ENCODE data around the gene PPP1R8. TPM values are rescaled to one million over a fixed set of nuclear protein-coding genes. Genes with fewer than 3 reads are reported as not detected.
"Not testable (repeated sequence)": the region's sequence is repeated elsewhere in the genome, so short reads cannot be mapped to it uniquely, and the experiment has no call there.

The PPP1R8 gene
- total RNA-seq, 1 donor from 2014 or later = 42.9 TPM

GRCh38 chr1:27824411-27824810, 6.2 kb upstream of the PPP1R8 start:
- H3K9me3 Mint-ChIP-seq = no peaks in the 10 kb centered on the region
- H3K27ac Mint-ChIP-seq = no peak overlapping the region
- no peak for TF ChIP-seq CTCF (IDR thresholded peaks at IDR 0.05; ENCODE audit: unreplicated experiment)

GRCh38 chr1:27829339-27829960, 1.1 kb upstream of the PPP1R8 start:
- H3K27me3 Mint-ChIP-seq (ENCODE audit: low read depth); DNase-seq (ENCODE audit: low spot score in 2 of 2, unreplicated experiment in 2 of 2); H3K9me3 Mint-ChIP-seq; H3K36me3 Mint-ChIP-seq: not testable (repeated sequence)
- Mint-ChIP-seq H3K4me1 (peaks cover 15% of the 10 kb centered on the region), H3K27ac (peak overlapping the region; percentile 98), H3K4me3 (peak overlapping the region; percentile 97)

More at GRCh38 chr1:27824411-27824810, 6.2 kb upstream of the PPP1R8 start:
- peaks cover 13% of the 10 kb centered on the region for H3K36me3 Mint-ChIP-seq
- DNase-seq (ENCODE audit: low spot score in 2 of 2, unreplicated experiment in 2 of 2) = no peak
- no peaks in the 10 kb centered on the region for H3K27me3 Mint-ChIP-seq (ENCODE audit: low read depth)
- H3K4me3 Mint-ChIP-seq = no peak overlapping the region
- H3K4me1 Mint-ChIP-seq = no peaks in the 10 kb centered on the region

- peak overlapping the region; percentile 97 for H3K4me3 Mint-ChIP-seq
- peak overlapping the region; percentile 98 for H3K27ac Mint-ChIP-seq
- DNase-seq (ENCODE audit: low spot score in 2 of 2, unreplicated experiment in 2 of 2) = no peak
- peaks cover 15% of the 10 kb centered on the region for H3K4me1 Mint-ChIP-seq
- no peaks in the 10 kb centered on the region for H3K27me3 Mint-ChIP-seq (ENCODE audit: low read depth)
- no peaks in the 10 kb centered on the region for H3K9me3 Mint-ChIP-seq
- TF ChIP-seq CTCF (IDR thresholded peaks at IDR 0.05; ENCODE audit: unreplicated experiment) = no peak
- peaks cover 7% of the 10 kb centered on the region for H3K36me3 Mint-ChIP-seq
Measured at GRCh38 chr1:27831568-27832410, 1.2 kb downstream of the PPP1R8 start.

GRCh38 chr1:27832762-27833161, 2.2 kb downstream of the PPP1R8 start:
- DNase-seq (ENCODE audit: low spot score in 2 of 2, unreplicated experiment in 2 of 2) = no peak
- no peak for TF ChIP-seq CTCF (IDR thresholded peaks at IDR 0.05; ENCODE audit: unreplicated experiment)
- Mint-ChIP-seq H3K9me3 (no peaks in the 10 kb centered on the region), H3K27me3 (ENCODE audit: low read depth) (no peaks in the 10 kb centered on the region), H3K4me3 (no peak overlapping the region), H3K36me3 (peaks cover 12% of the 10 kb centered on the region), H3K27ac (no peak overlapping the region), H3K4me1 (peaks cover 15% of the 10 kb centered on the region)

DNA sequence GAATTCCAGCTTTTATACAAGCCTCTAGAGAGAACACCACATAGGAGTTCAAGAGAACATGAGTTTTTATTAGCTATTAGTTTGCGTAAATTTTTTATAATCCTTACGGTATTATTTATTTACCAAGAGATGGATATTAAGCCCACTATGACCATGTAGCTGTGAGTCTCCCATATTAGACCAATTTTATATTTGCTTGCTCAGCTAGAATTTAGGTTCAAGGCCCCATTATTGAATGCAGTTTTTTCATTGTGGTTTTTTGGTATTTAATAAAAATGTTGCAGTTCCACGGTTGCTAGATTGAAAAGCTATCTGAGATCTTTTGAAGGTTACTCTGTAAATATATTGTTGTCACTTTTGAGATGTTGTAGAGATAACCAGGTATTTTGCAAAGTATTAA, 2.9 kb downstream of the PPP1R8 start:
- H3K27ac Mint-ChIP-seq = peak overlapping the region; percentile 25
- peaks cover 12% of the 10 kb centered on the region for H3K36me3 Mint-ChIP-seq
- peaks cover 15% of the 10 kb centered on the region for H3K4me1 Mint-ChIP-seq
- no peaks in the 10 kb centered on the region for H3K9me3 Mint-ChIP-seq
- TF ChIP-seq CTCF (IDR thresholded peaks at IDR 0.05; ENCODE audit: unreplicated experiment) = no peak
- no peaks in the 10 kb centered on the region for H3K27me3 Mint-ChIP-seq (ENCODE audit: low read depth)
- DNase-seq (ENCODE audit: low spot score in 2 of 2, unreplicated experiment in 2 of 2) = no peak
- H3K4me3 Mint-ChIP-seq = no peak overlapping the region

DNA sequence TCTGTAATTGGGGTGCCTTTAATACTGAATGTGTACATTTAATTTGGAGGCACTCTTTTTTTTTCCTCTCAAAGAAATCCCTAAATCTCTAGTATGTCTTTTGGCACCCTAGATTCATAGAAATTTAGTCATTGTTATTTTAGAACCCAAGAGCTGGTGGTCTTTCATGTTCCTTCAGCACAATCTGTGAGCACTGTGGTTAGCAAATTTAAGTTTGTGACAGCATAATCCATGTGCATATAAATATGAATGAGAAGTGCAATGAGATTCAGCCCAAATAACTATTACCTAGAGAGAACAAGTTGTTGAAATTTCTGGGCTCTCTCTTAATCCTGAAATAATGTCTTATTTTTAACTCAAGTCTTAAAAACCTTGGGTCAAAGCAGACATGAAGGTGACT, 4.5 kb downstream of the PPP1R8 start:
- Mint-ChIP-seq H3K27me3 (ENCODE audit: low read depth) (no peaks in the 10 kb centered on the region), H3K4me1 (peaks cover 15% of the 10 kb centered on the region), H3K4me3 (no peak overlapping the region), H3K36me3 (peaks cover 15% of the 10 kb centered on the region), H3K9me3 (no peaks in the 10 kb centered on the region), H3K27ac (no peak overlapping the region)
- TF ChIP-seq CTCF (IDR thresholded peaks at IDR 0.05; ENCODE audit: unreplicated experiment) = no peak
- no peak for DNase-seq (ENCODE audit: low spot score in 2 of 2, unreplicated experiment in 2 of 2)
